ENCODE measurements around the gene ATAT1. TPM values are rescaled to one million over a fixed set of nuclear protein-coding genes. Genes with fewer than 3 reads are reported as not detected.

The ATAT1 gene
- 4.0 and 4.6 TPM in 2 replicates for total RNA-seq

GRCh38 chr6:30626484-30627366 is at the start of gene ATAT1:
Gene ATAT1 (plus strand): TSS chr6:30626874.

GRCh38 chr6:30616811-30617564 is 9.7 kb upstream of the ATAT1 start, which contains the start of gene PPP1R10:
Gene PPP1R10 (minus strand): TSS chr6:30617243. CDS start chr6:30609944, 7,299 bp downstream.

GRCh38 chr6:30617565-30618269 is 9.0 kb upstream of the ATAT1 start, which contains the start of gene MRPS18B:
Gene MRPS18B (plus strand): TSS chr6:30617840. CDS start chr6:30617866, 26 bp downstream.

GRCh38 chr6:30646450-30647241 is 20.0 kb downstream of the ATAT1 start, which contains the start of gene C6orf136:
Gene C6orf136 (plus strand): TSS chr6:30647133. CDS start chr6:30647232, 99 bp downstream.

GRCh38 chr6:30672445-30673253 is 46.0 kb downstream of the ATAT1 start, which contains the start of gene DHX16:
Gene DHX16 (minus strand): TSS chr6:30673006. CDS start chr6:30672841, 165 bp downstream.

DNA sequence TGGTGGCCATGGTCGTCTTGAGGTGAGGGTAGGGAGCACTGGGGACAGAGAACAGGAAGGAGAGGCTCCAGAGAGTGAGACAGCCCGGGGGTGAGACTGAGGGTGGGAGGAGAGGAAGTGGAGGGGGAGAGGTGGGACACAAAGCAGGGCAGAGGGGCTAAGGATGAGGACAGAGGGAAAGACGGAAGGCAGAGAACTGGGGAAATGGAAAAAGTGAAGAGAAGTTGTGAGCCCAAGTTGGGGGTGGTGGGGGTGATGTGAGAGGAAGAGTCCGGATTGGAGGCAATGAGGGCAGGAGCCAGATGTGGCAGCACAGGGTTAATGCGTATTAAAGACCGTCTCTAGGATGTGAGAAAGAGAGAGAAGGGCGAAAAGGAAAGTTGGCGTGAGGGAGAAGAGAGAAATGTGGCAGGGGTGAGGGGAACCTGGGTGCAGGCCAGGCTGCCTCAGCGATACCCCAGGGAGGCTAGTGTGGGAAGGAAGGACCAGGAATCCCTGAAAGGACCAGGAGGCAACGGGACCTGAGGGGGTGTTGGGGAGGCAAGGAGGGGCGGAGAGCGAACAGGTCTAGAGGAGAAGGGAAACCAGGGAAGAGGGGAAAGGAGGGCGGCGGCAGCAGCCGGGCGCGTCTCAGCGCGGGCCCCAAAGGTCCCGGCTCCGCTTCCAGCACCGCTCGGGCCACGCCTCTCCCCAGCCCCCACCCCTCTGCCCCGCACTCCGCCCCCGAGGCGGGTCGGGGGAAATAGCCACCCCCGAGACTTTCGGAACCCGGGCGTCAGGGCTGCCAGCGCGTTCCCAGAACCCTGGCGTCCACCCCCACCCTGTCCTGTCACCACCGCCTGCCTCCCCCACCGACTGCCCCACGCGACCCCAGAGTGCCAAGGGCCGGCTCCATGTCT is 59.6 kb downstream of the ATAT1 start, which contains the start of gene PPP1R18:
TSS of gene PPP1R18 (minus strand) at position 637 of the 899 bp plus-strand sequence. CDS start at position 10, 627 bp downstream.

GRCh38 chr6:30690403-30691207 is 63.9 kb downstream of the ATAT1 start, which contains the start of gene NRM:
Gene NRM (minus strand): TSS chr6:30690984. CDS start chr6:30690974, 10 bp downstream.

Other genes starting within 250 kb of the ATAT1 start
- gene HLA-E, start 137.4 kb upstream of the ATAT1 start, total RNA-seq: 1,133 and 1,489 TPM in 2 replicates
- 54.1 and 72.4 TPM in 2 replicates for gene GNL1, start 70.4 kb upstream of the ATAT1 start, total RNA-seq
- 2.6 and 3.4 TPM in 2 replicates for gene PRR3, start 69.6 kb upstream of the ATAT1 start, total RNA-seq
- gene ABCF1, start 55.4 kb upstream of the ATAT1 start, total RNA-seq: 34.6 and 40.5 TPM in 2 replicates
- 12.8 and 13.3 TPM in 2 replicates for gene PPP1R10, start 9.6 kb upstream of the ATAT1 start, total RNA-seq
- gene MRPS18B, start 9.0 kb upstream of the ATAT1 start, total RNA-seq: 50.3 and 70.6 TPM in 2 replicates
- 2.2 and 3.6 TPM in 2 replicates for gene C6orf136, start 20.3 kb downstream of the ATAT1 start, total RNA-seq
- gene DHX16, start 46.1 kb downstream of the ATAT1 start, total RNA-seq: 29.4 and 32.2 TPM in 2 replicates
- gene PPP1R18, start 59.8 kb downstream of the ATAT1 start, total RNA-seq: 21.8 and 34.0 TPM in 2 replicates
- gene NRM, start 64.1 kb downstream of the ATAT1 start, total RNA-seq: 0.86 and 0.98 TPM in 2 replicates
- 4.8 and 5.3 TPM in 2 replicates for gene MDC1, start 90.4 kb downstream of the ATAT1 start, total RNA-seq
- gene TUBB, start 93.5 kb downstream of the ATAT1 start, total RNA-seq: 208 and 236 TPM in 2 replicates
- gene FLOT1, start 115.8 kb downstream of the ATAT1 start, total RNA-seq: 71.3 and 91.2 TPM in 2 replicates
- gene IER3, start 117.7 kb downstream of the ATAT1 start, total RNA-seq: 39.7 and 82.2 TPM in 2 replicates